Measurements from ENCODE around the gene CDK13.
A peak's percentile ranks its signal among the peaks of the same experiment; 100 is the strongest.
"Not testable (repeated sequence)": the region's sequence is repeated elsewhere in the genome, so short reads cannot be mapped to it uniquely, and the experiment has no call there.

CDK13 gene

DNA sequence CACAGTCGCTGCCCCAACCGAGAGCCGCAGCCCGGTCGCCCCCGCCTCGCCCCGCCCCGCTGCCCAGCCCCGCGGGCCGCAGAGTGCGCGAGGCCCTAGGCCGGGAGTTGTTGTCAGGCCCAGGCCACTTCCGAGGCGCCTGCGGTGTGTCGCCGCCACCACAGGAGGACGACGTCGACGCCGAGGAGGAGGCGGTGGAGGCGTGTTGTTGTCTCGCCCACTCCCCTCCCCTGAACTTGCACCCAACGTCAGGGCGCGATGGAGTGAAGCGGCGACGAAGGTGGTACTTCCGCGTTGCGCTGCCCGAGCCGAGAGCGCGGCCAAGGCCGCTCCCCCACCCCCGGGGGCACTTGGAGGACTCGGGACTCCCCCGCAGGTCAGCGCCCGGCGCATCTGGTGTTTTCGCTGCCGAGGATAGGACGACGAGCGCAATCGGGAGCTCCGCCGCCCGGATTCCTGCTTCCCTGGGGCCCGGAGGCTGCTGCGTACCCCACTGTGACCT is at the start of gene CDK13:
Gene CDK13, plus strand, starts transcription at position 286 of the 502 bp plus-strand sequence. CDS start 386 bp downstream, outside the sequence.
- peak; percentile 86 for DNase-seq (ENCODE audit: low read depth)

GRCh38 chr7:39904077-39904486 is 46.0 kb upstream of the CDK13 start:
- DNase-seq (ENCODE audit: low read depth) = peak; percentile 22

GRCh38 chr7:39908141-39908540 is 41.9 kb upstream of the CDK13 start:
- DNase-seq (ENCODE audit: low read depth) = no peak

DNA sequence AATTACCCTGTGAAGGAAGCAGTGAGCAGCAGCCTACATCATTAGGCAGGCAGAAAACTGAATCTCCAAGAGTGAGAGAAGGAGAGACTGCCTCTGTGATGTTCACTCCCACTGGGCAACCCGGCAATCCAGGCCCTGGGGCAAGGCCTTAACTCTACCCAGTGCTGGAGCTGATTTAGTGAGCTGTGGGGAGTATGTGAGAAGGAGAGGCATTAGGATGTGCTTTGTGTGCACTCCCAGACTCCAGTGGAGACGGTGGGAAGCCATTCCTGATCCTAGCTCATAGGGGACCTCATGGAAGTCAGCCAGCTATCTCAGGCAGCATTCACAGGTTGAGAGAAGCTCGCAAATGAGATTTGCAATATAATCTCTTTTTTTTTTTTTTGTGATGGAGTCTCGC is 41.1 kb upstream of the CDK13 start:
- DNase-seq (ENCODE audit: low read depth) = no peak

- no peak for DNase-seq (ENCODE audit: low read depth)
Measured at GRCh38 chr7:39909526-39909925, 40.5 kb upstream of the CDK13 start.

- DNase-seq (ENCODE audit: low read depth) = peak; percentile 33
Measured at GRCh38 chr7:39910108-39910869, 39.8 kb upstream of the CDK13 start.

DNA sequence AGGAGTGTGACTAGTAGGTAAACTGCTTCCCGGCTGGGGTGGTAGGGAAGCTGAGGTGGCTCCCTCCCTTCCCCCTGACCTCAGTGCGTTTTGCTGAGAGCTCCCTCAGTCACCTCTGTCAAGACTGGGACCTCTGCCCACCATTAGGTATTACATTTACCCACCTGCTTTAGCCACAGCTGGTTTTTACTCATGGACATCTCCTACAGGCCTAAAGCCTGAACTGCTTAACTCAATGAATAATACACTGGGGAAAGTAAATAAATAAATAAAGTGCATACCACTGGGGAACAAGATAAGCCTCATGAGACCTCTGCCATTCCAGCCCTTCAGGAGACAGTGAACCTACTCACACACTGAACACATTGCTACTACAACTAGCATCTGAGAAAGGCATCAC is 38.9 kb upstream of the CDK13 start:
- no peak for DNase-seq (ENCODE audit: low read depth)

- not testable (repeated sequence) for DNase-seq (ENCODE audit: low read depth)
Measured at GRCh38 chr7:39915847-39916246, 34.2 kb upstream of the CDK13 start.

DNA sequence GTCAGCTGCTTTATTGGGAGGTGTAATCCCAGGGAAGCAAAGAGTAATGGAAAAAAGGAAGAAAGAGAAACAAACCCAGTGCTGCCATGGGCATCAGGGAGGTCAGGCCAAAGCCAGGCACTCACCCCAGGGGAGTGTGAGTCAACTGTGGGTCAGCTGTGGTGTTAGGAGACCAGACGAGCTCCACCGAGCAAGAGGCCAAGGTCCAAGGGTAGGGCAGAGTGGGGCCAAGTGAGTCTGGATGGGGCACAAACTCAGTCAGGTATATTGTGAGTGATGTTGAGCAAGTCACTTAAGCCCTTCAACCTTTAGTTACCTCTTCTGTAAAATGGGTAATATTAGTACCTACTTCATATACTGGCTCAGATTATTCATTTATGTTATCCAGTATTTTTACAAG is 30.4 kb upstream of the CDK13 start:
- no peak for DNase-seq (ENCODE audit: low read depth)

DNA sequence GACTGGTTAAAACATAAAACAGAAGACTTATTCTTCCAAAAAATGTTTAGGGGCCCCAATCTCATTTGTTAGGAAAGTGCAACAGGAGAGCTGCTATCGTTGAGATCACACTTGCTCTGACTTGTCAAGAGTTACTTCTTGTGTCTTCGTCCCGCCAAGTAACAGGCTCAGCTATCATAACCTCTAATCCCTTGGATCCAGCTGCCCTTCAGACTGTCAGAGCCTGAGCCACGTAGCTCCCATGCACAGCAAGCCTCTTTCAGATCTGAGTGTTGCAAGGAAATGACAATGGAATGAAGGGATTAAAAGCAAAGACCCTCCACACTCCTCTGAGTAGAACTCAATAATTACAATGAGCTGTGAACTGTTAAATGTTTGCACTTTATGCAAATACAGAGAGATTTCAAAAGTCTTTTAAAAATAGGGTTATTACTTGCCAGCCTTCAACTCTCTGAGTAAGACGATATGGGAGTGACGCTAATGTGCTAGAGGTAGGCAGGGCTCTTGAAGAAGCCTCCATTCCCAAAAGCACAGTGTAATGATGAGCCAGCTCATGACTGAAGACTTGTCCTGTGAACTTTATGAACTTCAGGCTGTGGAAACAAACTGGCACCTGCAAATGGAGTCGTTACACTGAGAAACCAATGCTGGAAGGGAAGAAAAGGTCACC is 28.4 kb upstream of the CDK13 start:
- DNase-seq (ENCODE audit: low read depth) = no peak

GRCh38 chr7:39922580-39922979 is 27.5 kb upstream of the CDK13 start:
- DNase-seq (ENCODE audit: low read depth) = no peak

DNA sequence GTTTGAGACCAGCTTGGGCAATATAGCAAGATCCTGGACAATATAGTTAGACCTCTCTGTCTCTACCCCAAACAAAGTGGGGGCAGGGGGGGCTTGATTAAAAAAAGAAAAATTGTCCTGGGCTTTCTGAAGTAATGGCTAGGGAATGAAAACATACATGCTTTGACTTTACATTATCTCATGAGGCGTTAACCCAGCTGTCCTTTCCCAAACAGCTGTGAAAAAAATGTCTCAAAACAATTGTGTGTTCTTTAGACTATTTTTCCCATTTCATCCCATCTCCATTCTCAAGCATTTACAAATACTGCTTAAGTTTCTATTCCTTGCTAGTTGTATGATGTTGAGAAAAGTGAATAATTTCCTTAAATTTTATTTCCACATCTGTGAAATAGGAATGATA is 27.0 kb upstream of the CDK13 start:
- no peak for DNase-seq (ENCODE audit: low read depth)

GRCh38 chr7:39924122-39924521 is 25.9 kb upstream of the CDK13 start:
- DNase-seq (ENCODE audit: low read depth) = no peak

- no peak for DNase-seq (ENCODE audit: low read depth)
Measured at GRCh38 chr7:39926111-39926510, 23.9 kb upstream of the CDK13 start.

- no peak for DNase-seq (ENCODE audit: low read depth)
Measured at GRCh38 chr7:39927018-39927417, 23.0 kb upstream of the CDK13 start.

DNA sequence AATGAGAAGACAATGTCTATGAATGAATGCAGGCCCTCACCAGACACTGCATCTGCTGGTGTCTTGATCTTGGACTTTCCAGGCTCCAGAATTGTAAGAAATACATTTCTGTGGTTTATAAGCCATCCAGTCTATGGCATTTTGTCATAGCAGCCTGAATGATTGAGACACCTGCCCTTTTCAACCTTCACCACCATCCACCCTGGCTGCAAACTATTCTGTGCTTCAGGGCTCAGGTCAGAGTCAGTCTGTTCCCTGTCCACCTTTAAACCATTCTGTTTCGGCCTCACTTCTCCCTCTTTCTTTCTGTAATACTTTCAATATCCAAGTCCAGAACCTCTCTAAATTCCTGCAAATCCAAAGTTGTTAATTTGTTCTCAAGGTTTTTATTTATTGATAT is 15.9 kb upstream of the CDK13 start:
- DNase-seq (ENCODE audit: low read depth) = no peak

- no peak for DNase-seq (ENCODE audit: low read depth)
Measured at GRCh38 chr7:39936761-39937160, 13.3 kb upstream of the CDK13 start.

DNA sequence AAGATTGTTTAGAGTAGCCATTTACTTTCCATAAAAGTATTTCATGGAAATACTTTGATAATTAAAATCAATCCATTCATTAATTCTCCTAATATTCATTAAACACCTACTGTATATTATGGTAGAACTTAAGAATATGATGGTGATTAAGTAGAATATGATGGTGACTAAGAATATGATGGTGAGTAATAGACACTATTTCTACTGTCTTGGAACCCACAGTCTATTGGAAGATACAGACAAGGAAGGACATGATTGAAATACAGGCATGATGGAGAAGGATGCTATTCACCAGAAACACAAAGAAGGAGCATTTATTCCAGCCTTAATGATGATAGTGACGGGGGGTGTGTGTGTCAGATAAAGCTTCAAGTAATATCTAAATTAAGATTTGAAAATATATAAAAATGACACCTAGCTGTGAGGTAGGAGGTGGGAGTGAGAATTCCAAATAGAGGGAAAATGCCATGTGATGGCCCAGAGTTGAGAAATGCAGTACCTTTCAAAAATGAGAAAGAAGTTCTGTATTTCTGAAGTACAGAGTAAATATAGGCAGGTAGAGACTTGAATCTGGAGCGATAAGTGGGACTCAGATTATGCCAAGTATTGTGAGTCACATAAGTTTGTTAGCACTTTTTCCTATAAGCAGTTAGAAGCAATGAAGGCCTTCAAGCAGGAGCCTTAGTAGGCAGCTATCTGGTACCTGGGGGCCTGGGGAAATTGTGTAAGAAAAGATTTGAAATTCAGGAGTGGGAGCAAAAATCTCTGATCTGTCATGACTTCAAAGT is 12.5 kb upstream of the CDK13 start:
- DNase-seq (ENCODE audit: low read depth) = no peak

GRCh38 chr7:39942883-39943282 is 7.2 kb upstream of the CDK13 start:
- DNase-seq (ENCODE audit: low read depth) = no peak

GRCh38 chr7:39946693-39947092 is 3.4 kb upstream of the CDK13 start:
- no peak for DNase-seq (ENCODE audit: low read depth)

DNA sequence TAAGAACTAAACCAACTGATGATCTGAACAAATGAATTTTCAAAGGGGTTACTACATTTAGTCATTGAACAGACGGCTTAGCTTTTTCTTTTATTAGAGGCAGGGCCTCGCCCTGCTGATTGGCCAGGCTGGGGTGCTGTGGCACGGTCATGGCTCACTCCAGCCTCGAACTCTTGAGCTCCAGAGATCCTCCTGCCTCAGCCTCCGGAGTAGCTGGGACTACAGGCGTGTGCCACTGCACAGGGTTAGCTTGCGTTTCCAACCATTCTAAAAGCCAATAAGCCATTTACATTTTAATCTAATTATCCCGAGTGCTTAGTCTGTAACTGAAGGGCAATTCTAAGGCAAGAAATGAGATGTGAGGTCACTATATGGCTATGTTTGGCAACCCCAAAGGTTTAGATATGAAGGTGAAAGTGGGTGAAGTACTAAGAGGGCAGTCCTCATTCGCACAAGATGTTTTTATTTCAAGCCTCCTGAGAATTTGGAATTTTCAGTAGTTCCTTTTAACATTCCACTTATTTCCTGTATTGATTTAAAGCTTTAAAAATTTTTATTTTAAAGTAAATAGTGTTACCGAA is 1.6 kb upstream of the CDK13 start:
- DNase-seq (ENCODE audit: low read depth) = no peak
